ENCODE data around the gene EFL1. TPM values are rescaled to one million over a fixed set of nuclear protein-coding genes. Genes with fewer than 3 reads are reported as not detected.

Gene EFL1
- total RNA-seq, 2 donors from 2014 or later: 27.4 to 38.9 TPM

DNA sequence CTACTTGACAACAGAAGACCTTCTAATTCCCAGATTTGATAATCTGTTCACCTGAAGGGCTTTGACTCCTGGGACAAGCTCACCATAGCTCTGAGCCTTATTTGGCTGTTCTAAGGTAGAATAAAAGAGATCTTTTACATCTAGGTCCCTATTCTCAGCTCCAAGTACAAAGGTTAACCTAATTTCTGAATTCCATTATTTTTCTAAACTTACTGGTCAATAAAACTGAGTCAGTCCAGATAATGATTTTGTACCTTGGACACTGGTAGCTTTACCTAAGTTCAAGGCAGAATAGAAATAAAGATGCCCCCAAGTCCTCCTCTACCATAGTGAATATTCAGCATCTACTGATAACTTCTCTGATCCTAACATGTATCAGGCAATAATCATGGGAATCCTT is 135.0 kb downstream of the EFL1 start:
- H3K27me3 ChIP-seq: no peaks in the 10 kb centered on the region
- intact Hi-C loops (cut with DNase I): no loop called here
- TF ChIP-seq, protein P1, sequence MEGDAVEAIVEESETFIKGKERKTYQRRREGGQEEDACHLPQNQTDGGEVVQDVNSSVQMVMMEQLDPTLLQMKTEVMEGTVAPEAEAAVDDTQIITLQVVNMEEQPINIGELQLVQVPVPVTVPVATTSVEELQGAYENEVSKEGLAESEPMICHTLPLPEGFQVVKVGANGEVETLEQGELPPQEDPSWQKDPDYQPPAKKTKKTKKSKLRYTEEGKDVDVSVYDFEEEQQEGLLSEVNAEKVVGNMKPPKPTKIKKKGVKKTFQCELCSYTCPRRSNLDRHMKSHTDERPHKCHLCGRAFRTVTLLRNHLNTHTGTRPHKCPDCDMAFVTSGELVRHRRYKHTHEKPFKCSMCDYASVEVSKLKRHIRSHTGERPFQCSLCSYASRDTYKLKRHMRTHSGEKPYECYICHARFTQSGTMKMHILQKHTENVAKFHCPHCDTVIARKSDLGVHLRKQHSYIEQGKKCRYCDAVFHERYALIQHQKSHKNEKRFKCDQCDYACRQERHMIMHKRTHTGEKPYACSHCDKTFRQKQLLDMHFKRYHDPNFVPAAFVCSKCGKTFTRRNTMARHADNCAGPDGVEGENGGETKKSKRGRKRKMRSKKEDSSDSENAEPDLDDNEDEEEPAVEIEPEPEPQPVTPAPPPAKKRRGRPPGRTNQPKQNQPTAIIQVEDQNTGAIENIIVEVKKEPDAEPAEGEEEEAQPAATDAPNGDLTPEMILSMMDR (IDR thresholded peaks at IDR 0.05): no peak
- H3K4me3 ChIP-seq: no peak overlapping the region
- no peaks in the 10 kb centered on the region for H3K36me3 ChIP-seq
- no peak overlapping the region for H3K9ac ChIP-seq (ENCODE audit: low read depth in 2 of 2, low read length in 2 of 2)
- no peaks in the 10 kb centered on the region for H3K4me1 ChIP-seq
- H3K9me3 ChIP-seq: no peaks in the 10 kb centered on the region
- no peak for DNase-seq
- no peak overlapping the region for H3K27ac ChIP-seq

GRCh38 chr15:82126346-82126745 is 136.2 kb downstream of the EFL1 start:
- Histone ChIP-seq H3K4me1 (no peaks in the 10 kb centered on the region), H3K27me3 (no peaks in the 10 kb centered on the region), H3K36me3 (no peaks in the 10 kb centered on the region), H3K9me3 (no peaks in the 10 kb centered on the region), H3K27ac (no peak overlapping the region), H3K9ac (ENCODE audit: low read depth in 2 of 2, low read length in 2 of 2) (no peak overlapping the region), H3K4me3 (no peak overlapping the region)
- intact Hi-C loops (cut with DNase I): no loop called here
- TF ChIP-seq, protein P1 (IDR thresholded peaks at IDR 0.05): no peak
- DNase-seq: no peak

DNA sequence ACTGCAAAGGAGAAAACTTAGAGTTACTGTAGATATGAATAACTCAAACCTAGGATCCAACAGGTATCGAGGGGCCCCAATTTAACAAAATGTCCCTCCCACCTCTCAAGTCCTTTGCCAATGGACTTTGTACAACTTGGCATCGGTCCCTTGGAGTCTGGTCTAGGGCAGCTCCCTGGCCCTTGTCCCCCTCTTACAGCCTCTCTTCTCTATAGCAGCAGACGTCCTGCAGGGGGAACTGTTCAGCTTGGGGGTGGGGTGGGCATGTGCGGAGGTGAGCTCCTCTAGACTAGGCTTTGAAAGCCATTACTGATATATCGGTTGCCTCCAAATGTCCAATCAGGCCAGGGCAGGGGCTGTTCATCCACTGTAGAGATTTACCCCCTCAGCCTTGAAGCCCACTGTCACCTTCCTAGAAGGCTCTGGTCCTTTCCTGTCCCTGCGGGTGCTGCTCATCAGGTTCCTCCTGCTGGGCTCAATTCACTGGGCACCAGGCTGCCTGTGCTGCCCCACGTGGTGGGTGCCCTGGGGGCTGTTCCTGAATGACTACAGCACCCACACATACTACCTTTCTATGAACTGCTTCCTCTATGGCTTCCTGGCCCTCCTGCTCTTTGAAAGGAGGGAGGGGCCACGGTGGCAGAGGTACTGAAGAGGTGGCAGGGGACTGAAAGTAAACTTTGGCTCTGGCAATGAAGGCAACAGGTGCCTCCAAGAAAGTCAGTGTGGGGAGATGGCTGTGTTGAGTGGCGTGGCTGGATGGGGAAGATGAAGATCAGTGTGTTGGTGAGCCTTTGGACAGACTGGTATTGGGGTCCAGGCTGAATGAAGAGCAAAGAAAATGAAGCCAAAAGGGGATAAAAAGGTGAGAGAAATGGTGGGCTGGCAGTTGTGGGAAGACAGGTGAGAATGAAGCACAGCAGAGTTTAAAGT is 137.9 kb downstream of the EFL1 start:
- H3K9me3 ChIP-seq: no peaks in the 10 kb centered on the region
- H3K4me1 ChIP-seq: no peaks in the 10 kb centered on the region
- H3K36me3 ChIP-seq: no peaks in the 10 kb centered on the region
- no peak overlapping the region for H3K4me3 ChIP-seq
- no peaks in the 10 kb centered on the region for H3K27me3 ChIP-seq
- intact Hi-C loops (cut with DNase I): no loop called here
- TF ChIP-seq, protein P1 (IDR thresholded peaks at IDR 0.05): no peak
- no peak overlapping the region for H3K27ac ChIP-seq
- H3K9ac ChIP-seq (ENCODE audit: low read depth in 2 of 2, low read length in 2 of 2): no peak overlapping the region
- no peak for DNase-seq

GRCh38 chr15:82122746-82123400 is 139.7 kb downstream of the EFL1 start:
- no peaks in the 10 kb centered on the region for H3K4me1 ChIP-seq
- TF ChIP-seq, protein P1 (IDR thresholded peaks at IDR 0.05): no peak
- no peak for DNase-seq
- no peaks in the 10 kb centered on the region for H3K27me3 ChIP-seq
- no peaks in the 10 kb centered on the region for H3K36me3 ChIP-seq
- no peak overlapping the region for H3K27ac ChIP-seq
- no peak overlapping the region for H3K4me3 ChIP-seq
- no peaks in the 10 kb centered on the region for H3K9me3 ChIP-seq
- intact Hi-C loops (cut with DNase I): no loop called here
- no peak overlapping the region for H3K9ac ChIP-seq (ENCODE audit: low read depth in 2 of 2, low read length in 2 of 2)

- H3K9me3 ChIP-seq: no peaks in the 10 kb centered on the region
- H3K27ac ChIP-seq: no peak overlapping the region
- no peaks in the 10 kb centered on the region for H3K4me1 ChIP-seq
- H3K9ac ChIP-seq (ENCODE audit: low read depth in 2 of 2, low read length in 2 of 2): no peak overlapping the region
- no peaks in the 10 kb centered on the region for H3K27me3 ChIP-seq
- no peak for DNase-seq
- intact Hi-C loops (cut with DNase I): loop anchor here (10.0 kb wide), 1 partner anchor 77 kb away; no protein-coding TSS in a partner anchor
- H3K4me3 ChIP-seq: no peak overlapping the region
- TF ChIP-seq, protein P1 (IDR thresholded peaks at IDR 0.05): no peak
- H3K36me3 ChIP-seq: no peaks in the 10 kb centered on the region
Measured at GRCh38 chr15:82118040-82118439, 144.5 kb downstream of the EFL1 start.

Measured in colonic mucosa (tissue), 4 donors.